ENCODE measurements around the gene TRIM66.

The TRIM66 gene

DNA sequence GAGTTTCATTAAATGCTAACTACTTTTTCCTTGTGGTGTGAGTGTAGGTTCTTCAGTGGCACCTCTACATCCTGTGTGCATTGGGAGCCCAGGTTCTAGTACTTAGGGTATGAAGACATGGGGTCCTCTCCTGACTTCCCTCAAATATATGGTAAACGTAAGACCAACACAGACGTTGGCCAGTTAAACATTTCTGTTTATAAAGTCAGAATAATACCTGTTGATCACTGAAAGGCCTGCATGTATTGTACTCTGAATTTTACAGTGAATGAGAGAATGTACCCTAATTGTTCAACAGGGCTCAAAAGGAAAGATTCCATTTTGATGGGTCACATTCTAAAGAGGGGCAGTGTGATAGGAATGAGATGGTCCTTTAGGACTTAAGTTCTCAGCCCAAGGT lies 3.4 kb upstream of the TRIM66 start:
- TF ChIP-seq POLR2AphosphoS5 (IDR thresholded peaks at IDR 0.05; ENCODE audit: low read depth, low read length) (no peak), SIN3A (IDR thresholded peaks at IDR 0.05; ENCODE audit: borderline replicate concordance, insufficient read depth, low read length) (no peak), FOXP2 (optimal IDR thresholded peaks at IDR 0.05; ENCODE audit: borderline replicate concordance, extremely low read depth, extremely low read length, insufficient read depth) (no peak), TAF1 (IDR thresholded peaks at IDR 0.05; ENCODE audit: borderline replicate concordance, insufficient read depth, low read length) (no peak), REST (IDR thresholded peaks at IDR 0.05; ENCODE audit: insufficient read depth in 1 of 2, low read depth in 2 of 2, low read length in 2 of 2) (no peak)

DNA sequence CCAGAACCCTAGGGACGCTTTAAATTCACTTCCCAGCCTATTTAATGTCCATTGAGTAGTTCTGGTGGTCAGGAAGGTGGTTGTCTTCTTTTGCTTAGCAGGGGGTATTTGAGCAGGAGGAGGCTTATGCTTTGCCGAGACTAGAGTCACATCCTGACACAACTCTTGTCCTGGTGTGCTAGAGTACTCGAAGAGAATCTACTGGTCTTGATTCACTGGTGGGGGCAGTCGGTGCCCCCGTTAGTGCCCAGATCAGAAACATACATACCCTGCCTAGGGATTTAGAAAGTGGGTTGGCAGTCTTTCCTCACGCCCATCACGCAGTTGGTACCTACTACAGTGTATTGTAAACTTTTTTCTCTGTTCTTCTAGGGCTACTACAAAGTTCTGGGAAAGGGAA lies 2.8 kb upstream of the TRIM66 start:
- TF ChIP-seq POLR2AphosphoS5 (IDR thresholded peaks at IDR 0.05; ENCODE audit: low read depth, low read length) (no peak), SIN3A (IDR thresholded peaks at IDR 0.05; ENCODE audit: borderline replicate concordance, insufficient read depth, low read length) (no peak), TAF1 (IDR thresholded peaks at IDR 0.05; ENCODE audit: borderline replicate concordance, insufficient read depth, low read length) (no peak), FOXP2 (optimal IDR thresholded peaks at IDR 0.05; ENCODE audit: borderline replicate concordance, extremely low read depth, extremely low read length, insufficient read depth) (no peak), REST (IDR thresholded peaks at IDR 0.05; ENCODE audit: insufficient read depth in 1 of 2, low read depth in 2 of 2, low read length in 2 of 2) (no peak)

DNA sequence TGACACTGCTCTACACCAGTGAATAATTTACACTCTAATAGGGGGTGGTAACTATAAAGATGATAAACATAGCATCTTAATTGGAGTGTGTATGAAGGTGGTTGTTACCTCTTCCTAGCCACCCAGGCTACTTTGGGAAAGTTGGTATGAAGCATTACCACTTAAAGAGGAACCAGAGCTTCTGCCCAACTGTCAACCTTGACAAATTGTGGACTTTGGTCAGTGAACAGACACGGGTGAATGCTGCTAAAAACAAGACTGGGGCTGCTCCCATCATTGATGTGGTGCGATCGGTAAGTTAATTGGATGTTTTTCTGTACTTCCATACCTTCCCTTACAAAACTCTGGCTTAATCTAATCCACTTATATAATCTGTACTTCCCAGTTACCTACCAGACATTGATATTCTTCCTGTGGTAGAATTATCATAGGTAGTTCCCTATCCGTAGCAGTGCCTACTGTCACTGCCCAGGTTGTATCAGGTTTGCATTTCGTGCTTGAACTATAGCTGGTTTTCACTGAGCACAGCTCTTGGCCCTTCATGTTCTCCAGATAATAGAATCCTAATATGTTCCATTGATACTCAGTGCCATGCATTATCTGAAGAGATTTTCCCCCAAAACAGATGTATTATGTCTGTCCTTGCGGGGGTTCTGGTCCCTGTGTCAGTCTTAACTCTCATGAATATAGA lies 2.3 kb upstream of the TRIM66 start:
- TF ChIP-seq TAF1 (IDR thresholded peaks at IDR 0.05; ENCODE audit: borderline replicate concordance, insufficient read depth, low read length), result no peak
- no peak for TF ChIP-seq FOXP2 (optimal IDR thresholded peaks at IDR 0.05; ENCODE audit: borderline replicate concordance, extremely low read depth, extremely low read length, insufficient read depth)

DNA sequence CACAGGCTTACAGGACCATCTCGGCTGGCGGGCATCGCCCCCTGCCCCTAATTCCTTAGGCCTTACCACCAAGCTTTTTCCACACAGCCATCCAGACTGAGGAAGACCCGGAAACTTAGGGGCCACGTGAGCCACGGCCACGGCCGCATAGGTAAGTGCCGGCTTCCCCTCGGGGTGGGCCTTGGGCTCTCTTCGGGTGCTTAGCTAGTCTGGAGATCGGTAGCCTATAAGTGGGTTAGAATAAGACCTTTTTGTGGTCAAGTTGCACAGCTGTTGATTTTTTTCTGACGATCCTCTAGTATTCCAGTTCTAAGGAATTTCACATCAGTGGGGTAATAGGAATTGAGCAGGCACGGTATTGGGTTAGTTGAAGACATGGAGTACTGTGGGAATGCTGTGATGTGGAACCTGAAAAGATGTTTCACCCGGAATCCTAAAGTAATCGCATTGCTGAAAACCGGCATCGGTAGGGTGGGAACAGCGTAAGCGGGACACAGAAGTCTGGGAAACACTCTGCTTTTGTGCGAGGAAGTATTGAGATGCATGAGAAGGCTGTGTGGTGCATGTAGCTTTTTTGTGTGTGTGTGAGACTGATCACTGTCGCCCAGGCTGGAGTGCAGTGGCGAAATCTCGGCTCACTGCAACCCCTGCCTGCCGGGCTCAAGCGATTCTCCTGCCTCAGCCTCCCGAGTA lies 796 bp upstream of the TRIM66 start:
- TF ChIP-seq REST (IDR thresholded peaks at IDR 0.05; ENCODE audit: insufficient read depth in 1 of 2, low read depth in 2 of 2, low read length in 2 of 2) (no peak; a peak in 1 of 4 replicates), TAF1 (IDR thresholded peaks at IDR 0.05; ENCODE audit: borderline replicate concordance, insufficient read depth, low read length) (peak; percentile 54; the same call in 1 of the 2 replicates), FOXP2 (optimal IDR thresholded peaks at IDR 0.05; ENCODE audit: borderline replicate concordance, extremely low read depth, extremely low read length, insufficient read depth) (no peak), SIN3A (IDR thresholded peaks at IDR 0.05; ENCODE audit: borderline replicate concordance, insufficient read depth, low read length) (no peak), POLR2AphosphoS5 (IDR thresholded peaks at IDR 0.05; ENCODE audit: low read depth, low read length) (no peak; the same call in 1 of the 2 replicates)

- no peak for TF ChIP-seq REST (IDR thresholded peaks at IDR 0.05; ENCODE audit: insufficient read depth in 1 of 2, low read depth in 2 of 2, low read length in 2 of 2)
- TF ChIP-seq SIN3A (IDR thresholded peaks at IDR 0.05; ENCODE audit: borderline replicate concordance, insufficient read depth, low read length), result no peak
- no peak for TF ChIP-seq TAF1 (IDR thresholded peaks at IDR 0.05; ENCODE audit: borderline replicate concordance, insufficient read depth, low read length)
- TF ChIP-seq FOXP2 (optimal IDR thresholded peaks at IDR 0.05; ENCODE audit: borderline replicate concordance, extremely low read depth, extremely low read length, insufficient read depth), result no peak
- no peak for TF ChIP-seq POLR2AphosphoS5 (IDR thresholded peaks at IDR 0.05; ENCODE audit: low read depth, low read length)
Observed at GRCh38 chr11:8681837-8682302, 595 bp downstream of the TRIM66 start.
